Choroid plexus epithelial cell (primary cell): ENCODE results near the gene ADAMTS8.

Source experiments
- DNase-seq: peaks from one replicate; pipeline ENCODE4 v3.0.0-alpha.2; 2010; ENCODE audit warnings: low read depth
- H3K4me3 ChIP-seq: 2 replicates; pipeline ENCODE4 v1.5.1; 2011; ENCODE audit warnings: low read depth, mild to moderate bottlenecking, control low read depth, low read length, moderate library complexity
- TF ChIP-seq, protein P1 (sequence below): conservative IDR thresholded peaks from 2 replicates; pipeline ENCODE4 v1.5.1; 2011; ENCODE audit warnings: low read depth, mild to moderate bottlenecking, control low read depth, inconsistent platforms, low read length, moderate library complexity

The ADAMTS8 gene

DNA sequence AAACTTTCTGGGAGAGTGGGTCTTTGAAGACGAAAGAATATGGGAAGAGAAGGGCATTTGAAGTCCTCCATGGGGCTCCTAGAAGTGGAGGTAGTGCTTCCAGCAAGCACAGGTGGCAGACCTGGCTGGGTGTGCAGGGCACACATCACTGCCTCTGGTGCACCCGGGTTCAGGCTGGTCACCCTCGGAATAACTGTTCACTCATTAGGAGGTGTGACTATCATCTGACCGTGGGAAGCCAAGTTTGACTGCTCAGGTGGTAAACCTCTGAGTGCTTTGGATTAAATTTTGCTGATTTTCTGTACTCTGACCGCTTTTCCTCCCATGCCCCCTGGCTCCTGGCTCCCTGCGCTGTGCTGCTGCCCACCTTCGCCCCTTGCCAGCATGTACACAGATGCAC, 31.1 kb upstream of the ADAMTS8 start:
- DNase-seq = no peak
- TF ChIP-seq, protein P1, sequence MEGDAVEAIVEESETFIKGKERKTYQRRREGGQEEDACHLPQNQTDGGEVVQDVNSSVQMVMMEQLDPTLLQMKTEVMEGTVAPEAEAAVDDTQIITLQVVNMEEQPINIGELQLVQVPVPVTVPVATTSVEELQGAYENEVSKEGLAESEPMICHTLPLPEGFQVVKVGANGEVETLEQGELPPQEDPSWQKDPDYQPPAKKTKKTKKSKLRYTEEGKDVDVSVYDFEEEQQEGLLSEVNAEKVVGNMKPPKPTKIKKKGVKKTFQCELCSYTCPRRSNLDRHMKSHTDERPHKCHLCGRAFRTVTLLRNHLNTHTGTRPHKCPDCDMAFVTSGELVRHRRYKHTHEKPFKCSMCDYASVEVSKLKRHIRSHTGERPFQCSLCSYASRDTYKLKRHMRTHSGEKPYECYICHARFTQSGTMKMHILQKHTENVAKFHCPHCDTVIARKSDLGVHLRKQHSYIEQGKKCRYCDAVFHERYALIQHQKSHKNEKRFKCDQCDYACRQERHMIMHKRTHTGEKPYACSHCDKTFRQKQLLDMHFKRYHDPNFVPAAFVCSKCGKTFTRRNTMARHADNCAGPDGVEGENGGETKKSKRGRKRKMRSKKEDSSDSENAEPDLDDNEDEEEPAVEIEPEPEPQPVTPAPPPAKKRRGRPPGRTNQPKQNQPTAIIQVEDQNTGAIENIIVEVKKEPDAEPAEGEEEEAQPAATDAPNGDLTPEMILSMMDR = no peak
- H3K4me3 ChIP-seq = no peak overlapping the region

DNA sequence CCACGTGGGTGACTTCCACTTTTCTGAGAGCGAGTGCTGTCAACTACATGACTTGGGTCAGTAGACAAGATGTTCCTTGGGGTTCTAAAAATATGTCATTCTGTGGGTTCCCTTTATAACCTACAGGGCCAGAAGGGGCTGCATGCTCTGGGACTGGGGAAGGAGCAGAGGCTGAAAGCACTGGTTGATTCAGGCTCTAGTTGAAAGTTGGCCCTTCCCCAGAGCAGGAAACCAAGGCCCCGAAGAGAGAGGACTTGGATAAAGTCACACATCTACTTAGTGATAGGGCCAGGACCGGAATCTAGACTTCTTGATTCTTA, 30.0 kb upstream of the ADAMTS8 start:
- no peak overlapping the region for H3K4me3 ChIP-seq
- DNase-seq = no peak
- TF ChIP-seq, protein P1 = no peak

DNA sequence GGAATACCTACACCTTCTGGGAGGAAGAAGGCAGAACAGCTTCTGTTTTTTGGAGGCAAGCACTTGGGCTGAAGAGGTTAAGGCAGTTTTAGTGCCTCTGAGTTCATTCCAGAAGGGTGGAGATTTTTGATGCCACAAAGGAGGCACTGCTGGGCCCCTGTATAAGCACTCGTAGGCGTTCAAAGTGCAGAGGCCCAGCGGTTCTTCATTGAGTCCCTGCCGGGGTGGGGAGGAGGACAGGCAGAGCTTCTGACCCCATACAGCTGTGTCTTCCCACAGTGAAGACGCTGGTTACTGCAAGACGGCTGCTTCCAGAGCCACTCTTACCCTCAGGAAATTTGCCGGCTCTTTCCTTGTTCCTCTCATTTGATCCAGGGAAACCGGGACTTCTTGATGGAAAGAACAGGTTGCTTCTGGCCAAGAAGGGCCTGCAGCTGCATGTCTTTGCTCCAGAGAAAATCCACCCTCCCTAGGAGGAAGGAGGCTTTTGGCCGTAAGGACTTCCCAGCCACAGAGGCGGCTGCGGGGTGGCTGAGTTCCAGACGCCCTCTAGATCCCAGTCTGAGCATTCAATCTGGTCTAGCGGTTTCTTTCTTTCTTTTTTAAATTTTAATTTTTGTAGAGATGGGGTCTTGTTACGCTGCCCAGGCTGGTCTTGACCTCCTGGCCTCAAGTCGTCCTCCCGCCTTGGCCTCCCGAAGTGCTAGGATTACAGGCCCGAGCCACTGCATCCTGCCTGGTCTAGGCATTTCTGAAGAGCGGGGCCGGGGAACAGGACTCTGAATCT, 29.4 kb upstream of the ADAMTS8 start:
- DNase-seq = no peak
- H3K4me3 ChIP-seq = no peak overlapping the region
- TF ChIP-seq, protein P1 = no peak

DNA sequence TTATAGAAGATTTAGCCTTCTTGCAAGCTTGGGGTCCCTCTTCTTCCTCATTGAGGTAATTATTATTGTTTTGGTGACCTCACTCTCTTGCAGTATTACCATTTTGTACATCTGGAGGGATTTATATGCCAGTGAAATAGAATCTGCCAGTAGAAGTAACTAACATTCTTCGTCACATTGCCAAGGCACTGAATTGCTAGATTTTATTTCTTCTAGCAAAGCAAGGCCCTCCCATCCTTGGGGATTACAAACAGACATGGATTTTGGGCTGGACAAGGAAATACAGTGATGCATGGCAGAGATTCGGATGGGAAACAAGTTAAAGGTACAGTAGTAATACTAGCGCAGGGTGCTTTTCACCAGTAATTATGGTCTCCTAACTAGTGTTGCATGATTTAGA, 27.9 kb upstream of the ADAMTS8 start:
- no peak overlapping the region for H3K4me3 ChIP-seq
- DNase-seq = no peak
- TF ChIP-seq, protein P1 = no peak

DNA sequence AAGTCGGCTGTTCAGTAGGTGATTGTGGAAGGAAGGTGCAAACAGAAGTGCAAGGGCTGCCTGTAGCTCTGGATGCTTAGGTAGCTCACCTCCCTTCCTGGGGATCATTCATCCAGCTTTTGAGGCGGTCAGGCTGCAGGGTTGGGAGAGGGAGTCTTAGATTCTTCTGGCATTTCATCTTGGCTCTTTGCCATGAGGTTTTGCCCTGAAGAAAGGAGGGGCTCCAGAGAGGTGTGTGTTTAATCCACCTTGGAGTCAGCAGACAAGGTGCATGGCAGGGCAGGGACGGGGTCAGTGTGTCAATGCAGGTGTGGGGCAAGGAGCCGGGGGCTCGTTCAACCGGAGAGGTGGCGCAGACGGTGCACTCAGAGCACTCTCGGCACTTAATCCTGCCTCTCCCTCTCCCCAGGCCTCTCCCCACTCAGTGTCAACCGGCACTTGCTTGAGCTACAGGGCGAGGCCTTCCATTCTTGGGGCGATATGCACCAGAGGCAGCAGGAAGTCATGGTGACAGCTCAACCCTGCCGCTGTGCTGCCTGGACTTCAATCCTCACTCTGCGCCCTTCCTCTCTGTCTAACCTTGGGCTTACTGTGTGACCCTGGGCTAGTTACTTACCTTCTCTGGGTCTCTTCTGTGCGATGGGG, 27.2 kb upstream of the ADAMTS8 start:
- H3K4me3 ChIP-seq = no peak overlapping the region
- TF ChIP-seq, protein P1 = no peak
- no peak for DNase-seq

DNA sequence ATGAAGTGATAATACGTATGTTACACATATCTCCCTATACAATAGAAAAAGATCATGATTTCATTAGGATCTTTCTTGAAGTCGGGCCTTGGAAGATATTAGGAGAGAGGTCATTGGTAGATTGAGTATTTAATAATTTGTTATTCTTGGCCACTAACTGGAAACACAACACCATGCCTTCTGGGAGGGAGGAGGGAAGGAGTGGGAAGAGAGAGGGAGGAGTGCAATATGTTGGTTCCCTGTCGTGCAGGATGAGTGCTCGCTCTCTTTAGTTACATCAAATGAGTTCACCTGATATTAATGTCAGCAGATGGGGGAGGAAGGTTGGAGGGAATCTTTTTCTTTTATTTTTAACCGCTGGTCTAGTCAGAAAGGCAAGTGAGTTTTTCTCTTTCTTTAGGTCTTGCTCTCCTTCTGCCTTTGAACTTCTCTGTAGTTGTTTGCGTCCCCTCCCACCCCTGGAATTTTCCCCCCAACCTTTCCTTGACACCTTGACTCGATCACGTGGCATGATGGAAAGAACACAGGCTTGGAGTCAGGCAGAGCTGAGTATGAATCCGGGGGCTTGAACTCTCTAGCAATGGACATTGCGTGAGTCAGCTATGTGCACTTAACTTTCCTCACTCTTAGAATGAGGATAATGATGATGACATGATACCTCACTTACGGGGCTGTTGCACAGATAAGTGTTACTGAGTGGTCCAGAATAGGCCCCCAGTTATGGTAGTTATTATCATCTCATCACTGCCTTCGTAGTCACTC, 26.3 kb upstream of the ADAMTS8 start:
- no peak overlapping the region for H3K4me3 ChIP-seq
- peak; percentile 77 for DNase-seq
- TF ChIP-seq, protein P1 = no peak
